Rectal smooth muscle tissue (tissue), 1 donor: ENCODE results near the gene COQ2.
"Not testable (repeated sequence)": the region's sequence is repeated elsewhere in the genome, so short reads cannot be mapped to it uniquely, and the experiment has no call there.

ENCODE experiments used
- H3K27ac ChIP-seq: one replicate; pipeline ENCODE4 v1.7.0; 2013; ENCODE audit warnings: low read depth, low read length, inconsistent platforms
- H3K27me3 ChIP-seq: one replicate; pipeline ENCODE4 v1.7.0; 2013; ENCODE audit warnings: low read length; ENCODE audit not compliant: control insufficient read depth, insufficient read depth
- H3K36me3 ChIP-seq: one replicate; pipeline ENCODE4 v1.7.0; 2013; ENCODE audit warnings: low read length; ENCODE audit not compliant: control insufficient read depth, insufficient read depth
- H3K4me1 ChIP-seq: one replicate; pipeline ENCODE4 v1.7.0; 2013; ENCODE audit warnings: low read length; ENCODE audit not compliant: control insufficient read depth, insufficient read depth
- H3K4me3 ChIP-seq: one replicate; pipeline ENCODE4 v1.7.0; 2013; ENCODE audit warnings: low read length
- H3K9ac ChIP-seq: one replicate; pipeline ENCODE4 v1.7.0; 2013; ENCODE audit warnings: low read length

The COQ2 gene

DNA sequence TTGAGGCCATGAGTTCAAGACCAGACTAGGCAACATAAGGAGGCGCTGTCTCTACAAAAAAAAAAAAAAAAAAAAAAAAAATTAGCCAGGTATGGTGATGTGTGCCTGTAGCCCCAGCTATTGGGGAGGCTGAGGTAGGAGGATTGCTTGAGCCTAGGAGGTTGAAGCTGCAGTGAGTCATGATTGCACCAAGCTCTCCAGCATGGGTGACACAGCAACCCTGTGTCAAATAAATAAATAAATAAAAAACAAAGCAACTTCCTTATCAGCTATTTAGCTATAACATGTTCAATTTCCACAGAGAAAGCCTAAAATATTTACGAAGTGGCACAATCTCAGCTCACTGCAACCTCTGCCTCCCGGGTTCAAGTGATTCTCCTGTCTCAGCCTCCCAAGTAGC is 10.7 kb downstream of the COQ2 start:
- not testable (repeated sequence) for H3K9ac ChIP-seq, H3K36me3 ChIP-seq, H3K4me3 ChIP-seq, H3K27ac ChIP-seq, H3K27me3 ChIP-seq, H3K4me1 ChIP-seq

DNA sequence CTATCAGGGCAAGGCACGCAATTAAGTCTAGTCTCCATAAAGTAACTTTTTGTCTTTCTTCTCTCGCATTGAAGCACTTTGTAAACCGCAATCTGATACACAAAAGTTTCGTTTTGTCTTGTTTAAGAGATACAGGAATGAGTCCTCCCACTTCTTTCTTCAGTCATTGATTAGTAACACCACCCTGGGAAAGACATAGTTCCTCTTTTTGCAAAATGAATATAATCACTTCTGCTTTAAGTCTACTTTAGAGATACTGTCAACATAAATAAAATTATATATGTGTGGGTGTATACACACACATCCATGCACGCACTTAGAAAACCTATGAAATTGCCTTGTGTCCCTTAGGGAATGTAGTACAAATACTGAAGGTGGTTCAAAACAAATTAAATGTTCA is 11.7 kb downstream of the COQ2 start:
- H3K36me3 ChIP-seq: no peaks in the 10 kb centered on the region

DNA sequence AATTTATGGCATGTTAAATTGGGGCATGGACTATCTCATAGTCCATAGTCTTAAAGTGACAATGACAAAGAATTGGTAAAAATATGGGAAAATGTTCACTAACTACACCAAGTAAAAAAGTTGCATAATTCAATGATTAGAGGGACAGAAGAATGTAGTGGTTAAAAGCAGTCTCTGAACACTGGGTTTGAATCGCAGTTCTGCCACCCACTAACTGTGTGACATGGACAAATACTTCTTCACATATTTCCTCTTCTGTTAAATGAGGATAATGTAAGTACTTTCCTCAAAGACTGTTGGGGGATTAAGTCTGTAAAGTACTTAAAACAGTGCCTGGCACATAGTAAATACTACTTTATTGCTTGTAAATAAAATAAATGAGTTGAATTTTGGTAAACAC is 15.3 kb downstream of the COQ2 start:
- Histone ChIP-seq H3K4me3 (no peak overlapping the region), H3K4me1 (no peaks in the 10 kb centered on the region), H3K27ac (no peak overlapping the region), H3K27me3 (no peaks in the 10 kb centered on the region), H3K36me3 (peaks cover 3% of the 10 kb centered on the region), H3K9ac (no peak overlapping the region)

More for the DNA sequence above, 11.7 kb downstream of the COQ2 start:
- no peak overlapping the region for H3K9ac ChIP-seq
- no peaks in the 10 kb centered on the region for H3K27me3 ChIP-seq
- no peak overlapping the region for H3K27ac ChIP-seq
- H3K4me3 ChIP-seq: no peak overlapping the region
- no peaks in the 10 kb centered on the region for H3K4me1 ChIP-seq

DNA sequence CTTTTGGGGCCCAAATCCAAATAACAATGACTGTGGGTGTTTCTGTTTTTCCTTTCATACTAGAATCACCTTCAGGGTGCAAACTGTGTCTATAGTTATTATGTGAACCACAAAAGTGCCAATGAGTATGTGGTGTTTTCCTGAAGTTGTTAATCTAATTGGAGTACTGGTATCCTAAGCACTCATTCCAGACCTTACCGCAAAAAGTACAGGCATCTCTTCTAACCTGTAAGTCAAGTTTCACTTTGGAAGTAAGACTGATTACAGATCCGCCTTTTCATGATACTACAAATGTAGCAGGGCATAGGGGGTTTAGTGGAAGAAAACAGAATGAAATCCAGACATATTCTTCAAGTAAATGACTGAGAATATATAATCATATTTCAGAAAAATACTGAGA is 16.1 kb downstream of the COQ2 start:
- no peak overlapping the region for H3K27ac ChIP-seq
- H3K36me3 ChIP-seq: peaks cover 3% of the 10 kb centered on the region
- no peaks in the 10 kb centered on the region for H3K4me1 ChIP-seq
- H3K4me3 ChIP-seq: no peak overlapping the region
- no peaks in the 10 kb centered on the region for H3K27me3 ChIP-seq
- no peak overlapping the region for H3K9ac ChIP-seq

DNA sequence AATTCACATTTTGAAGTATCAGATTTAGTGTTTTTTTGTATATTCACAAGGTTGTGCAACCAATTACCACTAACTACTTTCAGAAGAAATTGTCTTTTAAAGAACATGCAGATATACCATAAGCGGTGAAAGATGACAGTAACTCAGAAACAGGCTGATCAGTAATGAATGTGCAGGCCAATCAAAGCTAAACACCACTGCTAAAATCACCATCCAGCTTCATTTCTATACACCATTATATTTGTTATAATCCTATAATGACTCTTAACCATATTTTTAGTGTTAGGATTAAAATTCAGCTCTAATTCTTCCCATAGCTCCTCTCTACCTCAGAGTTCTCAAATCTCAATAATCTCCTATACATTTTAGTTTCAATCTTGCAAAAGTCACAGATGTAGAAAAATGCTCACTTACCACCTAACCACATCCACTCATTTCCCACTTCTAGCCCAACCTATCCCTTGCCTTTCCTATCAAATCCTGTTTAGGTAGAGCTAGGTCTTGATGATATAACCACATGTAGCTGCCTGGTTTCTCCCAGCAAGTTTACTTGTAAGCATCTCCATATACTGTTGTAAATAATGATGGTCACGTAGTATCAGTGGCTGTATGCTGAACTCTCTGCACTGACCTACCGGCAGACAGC is 16.6 kb downstream of the COQ2 start:
- H3K4me3 ChIP-seq: no peak overlapping the region
- no peaks in the 10 kb centered on the region for H3K27me3 ChIP-seq
- H3K27ac ChIP-seq: no peak overlapping the region
- no peaks in the 10 kb centered on the region for H3K4me1 ChIP-seq
- H3K36me3 ChIP-seq: peaks cover 3% of the 10 kb centered on the region
- H3K9ac ChIP-seq: no peak overlapping the region

DNA sequence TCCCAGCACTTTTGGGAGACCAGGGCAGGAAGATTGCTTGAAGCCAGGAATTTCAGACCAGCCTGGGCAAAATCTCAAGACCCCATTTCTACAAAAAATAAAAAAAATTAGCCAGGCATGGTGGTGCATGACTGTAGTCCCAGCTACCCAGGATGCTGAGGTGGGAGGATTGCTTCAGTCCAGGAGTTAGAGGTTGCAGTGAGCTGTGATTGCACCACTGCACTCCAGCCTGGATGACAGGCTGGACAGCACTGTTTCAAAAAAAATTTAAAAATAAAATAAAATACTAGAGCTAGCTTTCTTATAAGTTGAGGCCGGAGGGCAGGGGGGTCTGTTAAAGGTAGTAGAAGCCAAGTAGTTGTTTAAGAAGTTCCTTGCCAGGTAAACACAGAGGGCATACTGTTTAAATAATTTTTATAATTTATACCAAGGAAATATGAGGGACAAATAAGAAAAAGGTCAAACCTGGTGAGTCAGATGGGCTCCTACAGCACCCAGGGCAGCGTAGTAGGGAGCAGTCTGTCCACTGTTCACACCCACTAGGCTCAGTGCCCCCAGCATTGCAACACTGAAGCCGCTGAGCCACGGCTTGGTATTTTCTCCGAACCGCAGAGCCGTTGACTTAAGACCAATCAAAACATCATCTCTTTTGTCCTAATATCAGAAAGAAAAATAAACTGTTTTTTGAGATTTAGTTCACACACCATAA is 17.3 kb downstream of the COQ2 start:
- H3K27me3 ChIP-seq: no peaks in the 10 kb centered on the region
- no peak overlapping the region for H3K4me3 ChIP-seq
- H3K36me3 ChIP-seq: peaks cover 3% of the 10 kb centered on the region
- H3K27ac ChIP-seq: no peak overlapping the region
- H3K4me1 ChIP-seq: no peaks in the 10 kb centered on the region
- no peak overlapping the region for H3K9ac ChIP-seq

DNA sequence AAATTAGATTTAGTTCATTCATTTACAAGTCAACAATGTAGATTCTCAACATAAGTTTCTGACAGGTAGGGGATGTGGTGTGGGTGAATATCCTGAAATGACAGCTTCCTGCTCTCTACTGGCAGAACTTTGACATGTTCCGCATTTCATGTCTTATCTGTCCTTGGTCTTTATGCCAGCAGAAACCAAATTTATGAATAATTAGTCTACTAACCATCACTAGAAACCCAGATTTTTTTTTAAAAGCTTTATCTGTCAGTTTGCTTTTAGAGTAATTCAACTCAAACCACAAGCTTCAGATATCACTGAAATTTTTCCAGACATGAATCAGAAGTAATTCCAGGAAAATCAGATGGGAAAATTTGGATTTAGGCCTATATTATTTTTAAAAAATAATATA is 17.9 kb downstream of the COQ2 start:
- H3K4me1 ChIP-seq: no peaks in the 10 kb centered on the region
- H3K27ac ChIP-seq: no peak overlapping the region
- H3K27me3 ChIP-seq: no peaks in the 10 kb centered on the region
- peaks cover 3% of the 10 kb centered on the region for H3K36me3 ChIP-seq
- no peak overlapping the region for H3K9ac ChIP-seq
- H3K4me3 ChIP-seq: no peak overlapping the region

DNA sequence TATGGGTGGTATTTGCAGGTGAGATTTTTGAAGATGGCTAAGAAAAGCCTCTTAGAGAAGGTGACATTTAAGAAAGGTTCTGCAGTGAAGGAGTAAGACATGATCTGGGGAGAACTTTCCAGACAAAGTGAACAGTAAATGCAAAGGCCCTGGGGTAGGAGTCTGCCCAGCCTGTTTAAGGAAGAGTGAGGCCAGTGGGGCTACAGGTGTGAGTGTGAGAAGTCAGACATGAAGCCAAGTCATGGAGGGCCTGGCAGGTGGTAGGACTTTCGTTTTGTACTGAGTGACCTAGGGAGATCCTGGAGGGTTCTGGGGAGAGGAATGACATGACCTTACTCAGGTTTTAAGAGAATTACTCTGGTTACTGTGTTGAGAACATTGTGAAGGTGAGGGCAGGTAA is 21.5 kb downstream of the COQ2 start:
- Histone ChIP-seq H3K27ac (no peak overlapping the region), H3K36me3 (peaks cover 3% of the 10 kb centered on the region)

DNA sequence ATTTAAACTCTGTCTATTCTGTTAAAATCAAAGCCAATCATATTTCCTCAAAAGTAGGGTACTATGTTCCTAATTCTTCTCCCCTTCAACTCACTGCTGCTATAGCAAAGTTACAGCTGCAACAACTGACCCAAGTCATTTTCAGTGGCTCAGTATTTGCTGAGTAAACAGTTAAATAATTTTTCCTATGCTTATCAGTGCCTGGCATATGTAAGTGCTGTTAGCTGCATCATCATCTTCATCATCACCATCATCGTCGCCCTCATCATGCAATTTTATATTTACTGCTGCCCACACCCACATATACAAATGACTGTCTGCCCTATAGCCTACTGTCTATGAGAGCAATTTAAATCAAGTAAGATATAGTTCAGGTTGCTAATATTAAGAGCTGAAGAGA is 21.9 kb downstream of the COQ2 start:
- peaks cover 3% of the 10 kb centered on the region for H3K36me3 ChIP-seq

More for the DNA sequence above, 21.5 kb downstream of the COQ2 start:
- Histone ChIP-seq H3K9ac (no peak overlapping the region), H3K4me1 (no peaks in the 10 kb centered on the region), H3K4me3 (no peak overlapping the region), H3K27me3 (no peaks in the 10 kb centered on the region)

DNA sequence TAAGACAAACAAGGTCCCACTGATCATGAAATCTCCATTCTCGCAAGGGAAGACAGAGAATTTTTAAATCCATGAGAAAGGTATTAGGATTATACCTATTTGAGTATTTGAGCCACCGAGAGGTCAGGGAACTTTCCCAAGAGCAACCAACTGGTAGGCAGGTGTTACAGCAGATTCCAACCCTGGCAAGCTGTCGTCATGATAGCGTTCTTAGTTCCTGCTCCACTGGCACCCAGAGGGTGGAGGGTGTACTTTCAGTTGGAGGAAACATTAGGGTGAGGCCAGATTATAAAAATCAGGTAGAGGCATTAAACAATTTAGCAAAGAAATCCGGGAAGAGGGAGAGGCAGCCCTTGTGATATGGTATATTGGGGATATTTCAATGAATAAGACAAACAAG is 23.3 kb downstream of the COQ2 start:
- Histone ChIP-seq H3K27ac (no peak overlapping the region), H3K27me3 (no peaks in the 10 kb centered on the region), H3K9ac (no peak overlapping the region), H3K4me3 (no peak overlapping the region), H3K36me3 (peaks cover 3% of the 10 kb centered on the region), H3K4me1 (no peaks in the 10 kb centered on the region)

More for the DNA sequence above, 21.9 kb downstream of the COQ2 start:
- Histone ChIP-seq H3K4me1 (no peaks in the 10 kb centered on the region), H3K4me3 (no peak overlapping the region), H3K27ac (no peak overlapping the region), H3K27me3 (no peaks in the 10 kb centered on the region), H3K9ac (no peak overlapping the region)

DNA sequence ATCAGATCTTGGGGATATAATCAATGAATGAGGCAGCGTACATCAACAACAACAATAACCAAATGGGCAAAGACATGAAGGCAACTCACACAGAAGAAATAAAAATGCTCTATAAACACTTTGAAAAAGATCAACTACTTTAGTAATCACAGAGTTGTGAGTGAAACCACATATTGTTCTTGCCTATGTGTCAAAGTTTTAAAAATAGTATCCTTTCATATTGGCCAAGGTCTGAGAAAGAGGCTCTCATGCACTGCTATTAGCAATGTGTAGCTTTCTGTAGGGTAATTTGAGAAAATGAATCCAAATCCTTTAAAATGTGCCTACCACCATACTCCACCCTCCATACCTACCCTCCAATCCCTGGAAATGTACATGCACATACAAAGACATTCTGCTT is 25.0 kb downstream of the COQ2 start:
- H3K27ac ChIP-seq: no peak overlapping the region
- H3K36me3 ChIP-seq: no peaks in the 10 kb centered on the region
- no peak overlapping the region for H3K9ac ChIP-seq
- H3K27me3 ChIP-seq: no peaks in the 10 kb centered on the region
- H3K4me3 ChIP-seq: no peak overlapping the region
- no peaks in the 10 kb centered on the region for H3K4me1 ChIP-seq

DNA sequence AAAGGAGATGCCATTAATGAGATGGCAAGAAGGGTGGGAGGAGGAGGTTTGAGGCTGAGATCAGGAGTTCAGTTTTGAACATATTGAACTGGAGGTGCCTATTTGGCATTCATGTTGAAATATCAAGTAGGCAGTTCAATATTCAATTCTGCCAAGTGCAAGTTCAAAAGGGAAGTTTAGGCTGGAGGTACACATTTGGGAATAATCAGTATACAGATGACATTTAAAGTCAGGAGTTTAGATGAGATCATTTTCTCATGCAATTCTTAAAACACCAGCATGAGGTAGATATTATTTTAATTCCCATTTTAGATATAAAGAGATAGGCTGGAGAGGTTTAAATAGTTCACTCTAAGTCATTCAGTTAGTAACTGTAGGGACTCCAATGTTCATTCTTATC is 26.1 kb downstream of the COQ2 start:
- Histone ChIP-seq H3K27ac (no peak overlapping the region), H3K9ac (no peak overlapping the region), H3K36me3 (no peaks in the 10 kb centered on the region), H3K27me3 (no peaks in the 10 kb centered on the region), H3K4me3 (no peak overlapping the region), H3K4me1 (no peaks in the 10 kb centered on the region)

DNA sequence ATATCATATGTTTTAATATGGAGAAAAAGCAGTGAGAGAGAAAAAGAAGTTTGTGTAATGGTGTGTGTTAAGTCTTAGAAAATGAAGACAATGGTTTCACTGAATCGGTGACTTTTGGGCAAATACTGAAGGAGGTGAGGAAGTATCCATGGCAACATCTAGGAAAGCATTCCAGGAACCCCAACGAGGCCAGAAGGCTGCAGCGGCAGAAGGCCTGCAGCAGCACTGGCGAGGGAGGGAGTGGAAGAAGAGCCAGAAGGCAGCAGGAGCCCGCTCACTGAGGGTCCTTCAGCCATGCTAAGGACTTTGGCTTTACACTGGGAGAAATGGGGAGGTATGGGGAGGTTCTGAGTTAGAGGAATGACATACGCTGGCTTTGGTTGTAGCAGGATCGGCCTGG is 26.8 kb downstream of the COQ2 start:
- Histone ChIP-seq H3K4me1 (no peaks in the 10 kb centered on the region), H3K27me3 (no peaks in the 10 kb centered on the region), H3K9ac (no peak overlapping the region), H3K4me3 (no peak overlapping the region), H3K27ac (no peak overlapping the region), H3K36me3 (no peaks in the 10 kb centered on the region)
